HG03060 (cell line): Measurements from ENCODE around the gene ATG9B.

ENCODE experiments used
- ATAC-seq: cut with Tn5 transposase; IDR thresholded peaks from one replicate; pipeline ENCODE4 v1.9.1; 2021; ENCODE audit warnings: low read depth, moderate number of reproducible peaks; ENCODE audit not compliant: unreplicated experiment

ATG9B gene

DNA sequence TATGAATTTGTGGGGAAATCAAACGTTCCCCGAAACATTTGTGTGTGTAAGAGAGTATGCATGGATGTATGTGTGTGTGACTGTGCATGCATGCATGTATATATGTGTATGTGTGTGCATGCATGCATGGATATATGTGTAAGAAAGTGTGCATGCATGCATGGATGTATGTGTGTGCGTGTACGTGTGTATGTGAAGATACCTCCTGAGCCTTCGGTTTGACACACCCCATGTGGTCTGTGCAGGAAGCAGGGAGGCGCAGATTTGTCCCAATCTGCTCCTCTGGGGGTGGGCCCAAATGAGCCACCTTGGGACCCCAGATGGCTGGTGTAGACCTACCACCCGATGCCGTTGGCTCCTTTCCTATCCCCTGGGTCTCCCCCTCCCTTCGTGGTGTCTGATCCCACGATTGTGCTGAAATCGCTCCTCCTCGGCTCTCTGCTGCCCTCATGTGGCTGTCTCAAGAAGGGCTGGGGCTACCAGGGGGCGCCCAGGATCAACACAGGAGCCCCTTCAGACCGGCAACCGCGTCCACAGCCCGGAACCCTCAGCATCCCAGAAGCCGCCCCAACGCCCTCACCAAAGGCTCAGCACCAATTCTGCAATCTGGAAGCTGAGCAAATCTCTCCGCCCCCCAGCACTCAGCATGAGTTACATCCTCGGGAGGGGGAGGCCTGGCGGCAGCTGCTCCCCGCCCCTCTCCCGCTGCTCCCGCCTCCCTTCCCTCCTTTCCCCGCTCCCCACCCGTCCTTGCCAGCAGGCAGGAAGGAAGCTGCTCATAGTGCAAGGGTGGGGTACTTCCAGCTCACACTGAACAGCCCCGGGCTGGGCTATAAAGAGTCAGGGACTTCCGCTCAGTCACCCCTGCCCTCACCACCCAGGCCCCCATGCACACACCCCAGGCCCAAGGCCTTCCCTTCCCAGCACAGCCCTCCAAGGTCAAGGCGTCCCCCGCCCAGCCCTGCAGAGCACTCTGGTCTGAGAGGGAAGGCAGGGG, 35.8 kb downstream of the ATG9B start:
- ATAC-seq = no peak

GRCh38 chr7:150986556-150986955, 37.7 kb downstream of the ATG9B start:
- ATAC-seq = no peak

- no peak for ATAC-seq
Observed at GRCh38 chr7:150986099-150986512, 38.2 kb downstream of the ATG9B start.

DNA sequence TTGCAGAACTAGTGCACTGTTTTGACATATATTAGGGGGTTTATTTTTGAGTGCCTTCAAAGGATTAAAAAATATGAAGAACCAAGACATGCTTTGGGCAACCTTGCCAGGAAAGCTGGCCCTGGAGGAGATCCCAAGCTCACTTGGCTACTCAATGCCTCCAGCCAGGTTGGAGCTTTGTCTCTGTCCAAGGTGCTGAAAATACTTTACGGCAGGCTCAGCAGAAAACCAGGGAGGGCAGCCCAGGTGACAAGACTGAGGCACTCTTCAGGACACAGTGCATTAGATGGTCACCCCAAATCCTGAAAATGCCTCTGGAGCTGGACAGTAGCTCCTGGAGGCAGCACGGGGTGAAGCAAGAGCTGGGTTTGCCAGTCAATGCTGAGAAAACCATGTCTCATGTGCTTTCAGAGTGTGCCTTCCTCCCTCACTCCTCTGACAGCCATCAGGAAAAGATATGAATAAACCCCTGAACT, 40.4 kb downstream of the ATG9B start:
- ATAC-seq = no peak

DNA sequence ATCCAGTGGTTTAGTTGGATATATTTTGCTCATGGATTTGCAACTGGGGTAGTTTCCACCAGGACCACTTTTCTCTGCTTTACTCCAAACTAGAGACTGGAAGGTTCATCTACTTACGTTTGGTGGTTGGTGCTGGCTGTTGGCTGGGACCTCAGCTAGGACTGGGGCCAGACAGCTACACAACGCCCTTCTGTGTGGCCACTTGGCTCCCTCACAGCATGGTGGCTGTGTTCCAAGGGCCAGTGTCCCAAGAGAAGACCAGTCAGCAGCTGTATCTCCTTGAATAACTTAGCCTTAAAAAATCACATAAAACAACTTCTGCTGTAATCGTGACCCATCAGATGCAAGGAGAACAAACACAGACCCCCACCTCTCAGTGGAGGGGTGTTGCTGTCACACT, 41.9 kb downstream of the ATG9B start:
- no peak for ATAC-seq

DNA sequence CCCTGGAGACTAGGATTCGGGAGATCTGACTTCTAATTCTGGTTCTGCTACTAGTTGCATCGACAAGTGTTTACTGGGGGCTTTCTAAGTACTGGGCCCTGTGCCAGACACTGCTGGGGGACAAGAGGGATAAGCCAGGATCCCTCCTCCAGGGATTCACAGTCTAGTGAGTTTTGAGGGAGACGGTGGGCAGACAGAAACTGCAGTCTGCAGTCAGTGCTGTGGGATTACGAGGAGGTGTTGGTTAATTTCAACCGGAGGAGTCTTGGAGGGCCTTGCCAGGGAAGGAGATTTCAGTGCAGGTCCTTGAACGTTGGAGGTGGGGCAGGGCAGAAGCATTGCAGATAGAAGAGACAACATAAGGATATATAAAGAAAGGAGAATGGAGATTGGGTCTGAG, 42.6 kb downstream of the ATG9B start:
- no peak for ATAC-seq

GRCh38 chr7:150980663-150981062, 43.6 kb downstream of the ATG9B start:
- no peak for ATAC-seq

DNA sequence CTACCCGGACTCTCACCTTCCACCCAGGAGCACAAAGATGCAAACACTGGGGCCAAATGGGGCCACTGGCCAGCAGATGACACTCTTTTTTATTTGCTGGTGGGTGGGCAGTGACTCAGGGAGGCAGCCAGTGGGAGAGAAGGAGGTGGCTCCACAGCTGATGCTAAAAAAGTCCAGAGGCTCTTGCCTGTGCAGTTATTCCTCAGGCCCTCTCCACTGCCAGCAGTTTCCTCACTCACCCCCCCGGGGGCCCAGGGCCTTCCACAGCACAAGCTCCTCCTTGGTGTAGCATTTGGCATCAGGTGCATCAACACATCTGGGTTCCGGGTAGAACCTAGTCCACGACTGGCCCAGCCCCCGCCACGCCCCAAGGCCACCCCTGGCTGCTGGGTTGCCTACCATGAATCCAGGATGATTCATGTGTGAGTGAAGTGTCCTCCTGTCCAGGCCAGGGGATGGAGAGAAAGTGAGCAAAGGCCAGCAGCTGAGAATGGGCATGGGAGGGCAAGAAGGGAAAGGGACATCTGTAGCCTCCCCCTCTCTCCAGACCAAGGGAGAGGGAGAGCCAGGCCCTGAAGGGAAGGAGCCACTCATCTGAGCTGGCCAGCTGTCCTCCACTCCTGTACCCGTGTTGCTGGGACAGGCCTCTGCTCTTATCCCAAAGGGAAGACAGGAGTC, 44.4 kb downstream of the ATG9B start:
- no peak for ATAC-seq

DNA sequence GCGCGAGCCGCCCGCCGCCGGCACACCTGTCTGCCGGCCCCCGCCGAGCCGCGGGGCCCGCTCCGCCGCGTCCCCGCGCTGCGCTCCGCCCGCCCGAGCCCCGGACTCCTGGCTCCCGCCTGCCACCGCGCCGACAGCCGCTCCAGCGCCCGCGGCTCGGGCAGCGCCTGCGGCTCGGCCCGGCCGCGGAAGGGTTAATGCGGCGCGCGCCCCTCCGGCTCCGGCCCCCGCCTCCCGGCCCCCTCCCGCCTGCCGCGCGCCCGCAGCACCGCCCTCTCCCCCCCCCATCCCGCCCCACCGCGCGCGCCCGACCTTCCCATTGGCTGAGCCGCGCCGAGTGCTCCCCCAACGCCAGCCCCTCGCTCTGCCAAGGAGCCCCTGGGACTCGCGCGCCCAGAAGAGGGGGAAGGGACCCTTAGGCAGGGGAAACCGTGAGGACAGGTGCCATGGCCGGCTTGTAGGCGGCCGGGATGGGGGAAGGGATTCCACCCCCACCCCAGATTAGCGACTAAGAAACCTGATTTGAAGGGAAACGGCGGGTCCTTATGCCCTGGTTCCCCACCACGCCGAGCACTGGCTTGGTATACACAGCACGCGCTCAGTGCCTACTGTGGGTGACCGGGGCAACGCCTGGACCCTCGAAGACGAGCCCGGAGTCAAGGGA, 46.0 kb downstream of the ATG9B start, which contains the start of gene KCNH2:
KCNH2 (minus strand) TSS at position 196 of the 664 bp plus-strand sequence. CDS start 408 bp downstream, outside the sequence.
- ATAC-seq = no peak

DNA sequence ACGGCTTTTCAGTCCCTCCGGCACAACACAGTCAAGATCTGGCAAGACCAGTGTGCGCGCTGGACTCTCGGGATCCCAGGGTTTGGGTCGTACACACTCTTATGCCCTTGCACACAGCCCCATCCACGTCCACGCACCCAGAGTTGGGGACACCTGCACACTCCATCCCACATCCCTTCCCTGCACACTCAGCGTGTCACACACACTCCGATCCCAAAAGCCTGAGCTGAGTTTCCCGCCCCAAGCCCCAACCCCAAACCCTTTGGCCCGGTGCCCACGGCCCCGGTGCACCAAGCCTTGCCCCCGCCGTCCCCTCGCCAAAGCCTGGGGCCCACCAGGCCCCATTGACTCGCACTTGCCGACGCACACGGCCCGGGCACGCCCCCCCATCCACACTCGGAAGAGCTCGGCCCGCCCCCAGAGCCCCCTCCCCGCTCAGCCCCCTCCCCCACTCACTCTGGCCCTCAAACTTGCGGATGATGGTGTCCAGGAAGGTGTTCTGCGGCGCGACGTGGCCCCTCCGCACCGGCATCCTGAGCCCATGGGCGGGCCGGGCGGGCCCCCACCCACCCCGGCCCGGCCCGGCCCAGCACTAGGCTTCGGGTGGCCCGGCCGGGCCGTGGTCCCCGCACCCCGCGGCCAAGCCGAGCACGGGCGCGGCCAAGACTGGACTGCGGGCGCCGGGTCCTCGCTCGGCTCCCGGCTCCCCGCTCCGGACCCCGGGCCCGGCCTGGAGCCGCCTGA, 46.7 kb downstream of the ATG9B start:
- ATAC-seq = no peak

DNA sequence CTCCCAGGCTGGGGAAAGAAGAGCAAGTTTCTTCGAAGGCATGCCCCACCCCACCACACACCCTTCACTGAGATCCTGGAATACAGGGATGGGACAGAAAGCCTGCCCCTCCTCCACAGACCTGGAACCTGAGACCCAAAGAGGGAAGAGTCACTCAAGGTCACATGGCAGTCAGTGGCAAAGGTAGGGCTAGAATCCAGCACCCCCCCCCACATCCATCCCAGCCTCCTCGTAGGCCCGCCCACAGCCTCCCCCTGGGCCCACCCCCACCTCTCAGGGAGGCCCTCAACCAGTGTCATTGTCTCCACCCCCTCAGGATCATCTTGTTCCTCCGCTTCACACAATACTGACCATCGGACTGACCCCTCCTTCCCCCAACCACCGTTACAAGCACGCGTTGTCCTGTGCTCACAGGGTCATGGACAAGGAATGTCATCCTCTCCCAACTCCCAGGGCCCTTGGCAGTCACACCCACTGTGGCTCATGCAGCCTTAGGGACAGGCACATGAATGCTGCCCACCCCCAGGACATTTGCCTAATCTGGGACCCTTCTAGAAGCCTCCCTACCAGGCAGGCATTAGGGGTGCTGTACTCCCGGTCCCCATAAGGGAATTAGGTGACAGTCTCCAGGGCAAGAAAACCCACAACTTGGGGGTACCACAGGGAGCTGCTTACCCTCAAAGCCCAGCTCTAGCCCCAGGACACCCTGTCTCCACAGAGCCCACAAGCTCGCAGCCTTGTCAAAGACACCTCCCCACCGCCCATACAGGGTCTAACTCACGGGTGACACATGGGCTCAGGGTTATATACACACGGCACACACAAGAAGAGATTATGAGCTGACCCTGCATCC, 47.5 kb downstream of the ATG9B start:
- no peak for ATAC-seq

DNA sequence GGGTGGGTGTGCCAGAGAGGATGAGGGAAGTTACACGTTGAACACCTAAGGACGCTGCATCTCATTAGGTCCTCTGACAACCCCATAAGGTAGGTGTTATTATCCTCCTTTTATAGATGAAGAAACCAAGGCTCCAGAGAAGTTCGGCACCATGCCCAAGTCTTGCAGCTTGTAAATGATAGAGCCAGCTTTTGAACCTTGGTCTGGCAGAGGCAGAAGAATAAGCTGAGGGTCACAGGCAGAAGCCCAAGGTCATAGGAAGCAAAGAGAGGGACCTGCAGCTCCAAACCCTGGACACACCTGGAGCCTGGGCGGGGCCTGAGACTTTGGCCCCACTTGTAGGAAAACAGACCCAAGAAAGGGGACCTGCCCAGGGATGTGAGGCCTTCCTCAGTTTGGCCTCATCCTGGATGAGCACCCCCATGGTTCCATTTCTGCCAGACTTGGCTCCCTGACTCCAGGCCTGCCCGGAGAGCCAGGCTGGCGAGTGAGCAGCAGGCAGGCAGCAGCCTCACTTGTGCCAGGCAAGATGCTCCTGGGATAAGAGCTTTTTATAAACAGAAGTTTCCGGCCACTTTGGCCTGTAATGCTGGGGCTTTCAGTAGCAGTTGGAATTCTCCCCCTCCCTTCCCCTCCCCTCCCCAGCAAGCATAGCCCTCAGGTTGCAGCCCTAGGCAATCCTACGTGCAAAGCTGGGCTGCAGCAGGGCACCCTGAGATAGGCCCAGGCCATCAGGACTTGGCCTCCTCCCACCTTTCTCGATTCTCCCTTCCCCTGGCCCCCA, 48.6 kb downstream of the ATG9B start:
- no peak for ATAC-seq

DNA sequence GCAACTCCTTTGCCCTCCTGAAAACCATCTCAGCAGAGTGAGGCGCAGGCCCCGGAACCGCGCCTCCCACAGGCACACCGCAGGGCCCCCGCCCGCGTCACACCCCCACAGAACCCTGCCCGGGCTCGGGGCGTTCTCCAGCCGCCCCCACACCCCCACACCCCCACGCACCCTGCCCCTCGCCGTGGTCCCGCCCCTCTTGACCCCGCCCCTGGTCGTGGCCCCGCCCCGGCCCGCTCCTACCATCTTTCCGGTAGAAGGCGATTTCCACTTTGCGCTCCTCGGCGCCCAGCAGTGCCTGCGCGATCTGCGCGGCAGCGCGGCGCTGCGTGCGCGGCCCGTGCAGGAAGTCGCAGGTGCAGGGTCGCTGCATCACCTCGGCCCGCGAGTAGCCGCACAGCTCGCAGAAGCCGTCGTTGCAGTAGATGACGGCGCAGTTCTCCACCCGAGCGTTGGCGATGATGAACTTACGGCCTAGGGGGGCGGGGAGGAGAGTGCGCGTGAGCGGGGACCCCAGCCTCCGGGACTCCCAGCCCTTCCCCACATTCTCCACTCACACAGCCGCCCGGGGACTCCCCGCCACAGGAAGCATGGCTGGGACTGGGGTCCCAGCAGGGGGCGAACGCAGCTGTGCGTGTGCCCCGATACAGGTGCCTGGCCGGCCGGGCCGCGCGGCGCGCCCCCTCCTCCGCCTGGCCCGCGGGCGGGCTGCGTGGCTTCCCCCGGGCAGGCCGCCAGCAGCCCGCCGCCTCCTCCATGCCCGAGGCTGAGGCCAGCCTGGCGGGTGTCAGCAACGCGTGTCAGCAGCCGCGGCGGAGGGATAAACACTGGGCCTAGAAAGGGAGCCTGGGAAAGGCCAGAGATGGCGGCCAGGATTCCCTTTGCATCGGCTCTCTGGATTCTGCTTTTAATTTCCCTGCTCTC, 49.6 kb downstream of the ATG9B start:
- no peak for ATAC-seq

GRCh38 chr7:150973571-150974451, 50.5 kb downstream of the ATG9B start:
- ATAC-seq = no peak

GRCh38 chr7:150972741-150973140, 51.6 kb downstream of the ATG9B start:
- no peak for ATAC-seq

GRCh38 chr7:150972023-150972468, 52.2 kb downstream of the ATG9B start:
- ATAC-seq = no peak
